Bronchial epithelial cell (primary cell): ENCODE data around the gene TMEM208. TPM values are rescaled to one million over a fixed set of nuclear protein-coding genes. Genes with fewer than 3 reads are reported as not detected.

Source experiments
- DNase-seq: peaks from one replicate; pipeline ENCODE4 v3.0.0-alpha.2; 2010; ENCODE audit warnings: low read depth
- FAIRE-seq: peaks from 2 replicates; lab custom pipeline; 2011; peaks lifted over from hg19 to GRCh38; lab: Jason Lieb, UNC
- H3K27me3 ChIP-seq: 2 replicates; pipeline ENCODE4 v1.5.1; 2011; ENCODE audit warnings: low read length; ENCODE audit not compliant: control insufficient read depth, insufficient read depth
- H3K36me3 ChIP-seq: 2 replicates; pipeline ENCODE4 v1.5.1; 2011; ENCODE audit warnings: low read length; ENCODE audit not compliant: control insufficient read depth, insufficient read depth
- H3K4me3 ChIP-seq: 2 replicates; pipeline ENCODE4 v1.5.1; 2011; ENCODE audit warnings: mild to moderate bottlenecking, low read depth, low read length, control low read depth
- CTCF ChIP-seq: IDR thresholded peaks from 2 replicates; pipeline ENCODE4 v1.5.1; 2011; ENCODE audit warnings: mild to moderate bottlenecking, moderate library complexity, low read length, control low read depth, inconsistent platforms; ENCODE audit not compliant: insufficient read depth, severe bottlenecking
- total RNA-seq: library from RNA; depleted of rRNA; stranded (reverse); fragments of >200 nt; gene quantifications from 2 replicates; pipeline ENCODE4 v1.2.1, GENCODE V29; 2014

Gene TMEM208
- total RNA-seq, 1 donor from 2014 or later, result 56.9 TPM

- no peaks in the 10 kb centered on the region for H3K27me3 ChIP-seq
- peaks cover 30% of the 10 kb centered on the region for H3K36me3 ChIP-seq
- FAIRE-seq (no peak), DNase-seq (no peak)
- H3K4me3 ChIP-seq, result no peak overlapping the region
- TF ChIP-seq CTCF, result no peak
Measured at GRCh38 chr16:67202956-67203493, 23.9 kb upstream of the TMEM208 start.

- H3K36me3 ChIP-seq, result peaks cover 30% of the 10 kb centered on the region
- H3K4me3 ChIP-seq, result no peak overlapping the region
- no peak for TF ChIP-seq CTCF
- no peaks in the 10 kb centered on the region for H3K27me3 ChIP-seq
- no peak for FAIRE-seq
- DNase-seq, result no peak
Measured at GRCh38 chr16:67204076-67204475, 22.9 kb upstream of the TMEM208 start.

- peak; percentile 28 for FAIRE-seq
- H3K36me3 ChIP-seq, result peaks cover 23% of the 10 kb centered on the region
- no peaks in the 10 kb centered on the region for H3K27me3 ChIP-seq
Measured at GRCh38 chr16:67206129-67206837, 20.6 kb upstream of the TMEM208 start.

GRCh38 chr16:67206838-67207248 is 20.1 kb upstream of the TMEM208 start:
- Histone ChIP-seq H3K4me3 (no peak overlapping the region), H3K36me3 (peaks cover 17% of the 10 kb centered on the region), H3K27me3 (no peaks in the 10 kb centered on the region)
- DNase-seq (peak; percentile 67), FAIRE-seq (no peak)
- no peak for TF ChIP-seq CTCF

More at GRCh38 chr16:67206129-67206837, 20.6 kb upstream of the TMEM208 start:
- DNase-seq, result no peak
- H3K4me3 ChIP-seq, result no peak overlapping the region
- TF ChIP-seq CTCF, result no peak

- FAIRE-seq, result no peak
- H3K27me3 ChIP-seq, result no peaks in the 10 kb centered on the region
- no peak for TF ChIP-seq CTCF
- peak; percentile 61 for DNase-seq
- H3K4me3 ChIP-seq, result no peak overlapping the region
- peaks cover 12% of the 10 kb centered on the region for H3K36me3 ChIP-seq
Measured at GRCh38 chr16:67207249-67208091, 19.5 kb upstream of the TMEM208 start.
